ENCODE data around the gene SNX8.

DNA sequence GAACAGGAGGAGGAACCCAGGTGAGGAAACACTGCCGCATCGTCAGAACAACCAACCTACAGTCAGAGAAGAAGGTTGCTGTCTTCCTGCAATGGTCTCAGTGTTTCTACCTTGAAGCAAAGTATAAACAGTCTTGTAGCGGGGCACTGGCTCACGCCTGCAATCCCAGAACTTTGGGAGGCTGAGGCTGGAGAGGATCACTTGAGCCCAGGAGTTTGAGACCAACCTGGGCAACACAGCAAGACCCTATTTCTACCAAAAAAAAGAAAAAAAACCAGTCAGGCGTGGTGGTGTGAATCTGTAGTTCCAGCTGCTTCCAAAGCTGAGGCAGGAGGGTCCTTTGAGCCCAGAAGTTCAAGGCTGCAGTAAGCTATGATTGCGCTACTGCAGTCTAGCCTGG, 23.4 kb downstream of the SNX8 start:
- TF ChIP-seq, protein P1, sequence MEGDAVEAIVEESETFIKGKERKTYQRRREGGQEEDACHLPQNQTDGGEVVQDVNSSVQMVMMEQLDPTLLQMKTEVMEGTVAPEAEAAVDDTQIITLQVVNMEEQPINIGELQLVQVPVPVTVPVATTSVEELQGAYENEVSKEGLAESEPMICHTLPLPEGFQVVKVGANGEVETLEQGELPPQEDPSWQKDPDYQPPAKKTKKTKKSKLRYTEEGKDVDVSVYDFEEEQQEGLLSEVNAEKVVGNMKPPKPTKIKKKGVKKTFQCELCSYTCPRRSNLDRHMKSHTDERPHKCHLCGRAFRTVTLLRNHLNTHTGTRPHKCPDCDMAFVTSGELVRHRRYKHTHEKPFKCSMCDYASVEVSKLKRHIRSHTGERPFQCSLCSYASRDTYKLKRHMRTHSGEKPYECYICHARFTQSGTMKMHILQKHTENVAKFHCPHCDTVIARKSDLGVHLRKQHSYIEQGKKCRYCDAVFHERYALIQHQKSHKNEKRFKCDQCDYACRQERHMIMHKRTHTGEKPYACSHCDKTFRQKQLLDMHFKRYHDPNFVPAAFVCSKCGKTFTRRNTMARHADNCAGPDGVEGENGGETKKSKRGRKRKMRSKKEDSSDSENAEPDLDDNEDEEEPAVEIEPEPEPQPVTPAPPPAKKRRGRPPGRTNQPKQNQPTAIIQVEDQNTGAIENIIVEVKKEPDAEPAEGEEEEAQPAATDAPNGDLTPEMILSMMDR (IDR thresholded peaks at IDR 0.05; ENCODE audit: poor library complexity, severe bottlenecking) = no peak
- TF ChIP-seq EP300 (conservative IDR thresholded peaks at IDR 0.05; ENCODE audit: poor library complexity, severe bottlenecking) (no peak), RAD21 (conservative IDR thresholded peaks at IDR 0.05) (no peak), EZH2 (IDR thresholded peaks at IDR 0.05; ENCODE audit: borderline replicate concordance, insufficient read depth, low read length, poor library complexity, severe bottlenecking) (no peak), POLR2AphosphoS5 (IDR thresholded peaks at IDR 0.05) (no peak), TAF1 (IDR thresholded peaks at IDR 0.05; ENCODE audit: low read depth) (no peak)
- TF ChIP-seq, protein P2, sequence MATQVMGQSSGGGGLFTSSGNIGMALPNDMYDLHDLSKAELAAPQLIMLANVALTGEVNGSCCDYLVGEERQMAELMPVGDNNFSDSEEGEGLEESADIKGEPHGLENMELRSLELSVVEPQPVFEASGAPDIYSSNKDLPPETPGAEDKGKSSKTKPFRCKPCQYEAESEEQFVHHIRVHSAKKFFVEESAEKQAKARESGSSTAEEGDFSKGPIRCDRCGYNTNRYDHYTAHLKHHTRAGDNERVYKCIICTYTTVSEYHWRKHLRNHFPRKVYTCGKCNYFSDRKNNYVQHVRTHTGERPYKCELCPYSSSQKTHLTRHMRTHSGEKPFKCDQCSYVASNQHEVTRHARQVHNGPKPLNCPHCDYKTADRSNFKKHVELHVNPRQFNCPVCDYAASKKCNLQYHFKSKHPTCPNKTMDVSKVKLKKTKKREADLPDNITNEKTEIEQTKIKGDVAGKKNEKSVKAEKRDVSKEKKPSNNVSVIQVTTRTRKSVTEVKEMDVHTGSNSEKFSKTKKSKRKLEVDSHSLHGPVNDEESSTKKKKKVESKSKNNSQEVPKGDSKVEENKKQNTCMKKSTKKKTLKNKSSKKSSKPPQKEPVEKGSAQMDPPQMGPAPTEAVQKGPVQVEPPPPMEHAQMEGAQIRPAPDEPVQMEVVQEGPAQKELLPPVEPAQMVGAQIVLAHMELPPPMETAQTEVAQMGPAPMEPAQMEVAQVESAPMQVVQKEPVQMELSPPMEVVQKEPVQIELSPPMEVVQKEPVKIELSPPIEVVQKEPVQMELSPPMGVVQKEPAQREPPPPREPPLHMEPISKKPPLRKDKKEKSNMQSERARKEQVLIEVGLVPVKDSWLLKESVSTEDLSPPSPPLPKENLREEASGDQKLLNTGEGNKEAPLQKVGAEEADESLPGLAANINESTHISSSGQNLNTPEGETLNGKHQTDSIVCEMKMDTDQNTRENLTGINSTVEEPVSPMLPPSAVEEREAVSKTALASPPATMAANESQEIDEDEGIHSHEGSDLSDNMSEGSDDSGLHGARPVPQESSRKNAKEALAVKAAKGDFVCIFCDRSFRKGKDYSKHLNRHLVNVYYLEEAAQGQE (IDR thresholded peaks at IDR 0.05; ENCODE audit: borderline replicate concordance) = no peak

Measured in neural cell (in vitro differentiated cells).